C4-2B (cell line): ENCODE measurements around the gene ITGB3.

Source experiments
- ZFX ChIP-seq: fragments of 450-650 bp; IDR thresholded peaks from 2 replicates; pipeline ENCODE4 v1.6.1; 2017
- TF ChIP-seq, protein P1 (sequence below): fragments of 450-650 bp; conservative IDR thresholded peaks from 2 replicates; pipeline ENCODE4 v1.5.1; 2017; ENCODE audit warnings: mild to moderate bottlenecking

DNA sequence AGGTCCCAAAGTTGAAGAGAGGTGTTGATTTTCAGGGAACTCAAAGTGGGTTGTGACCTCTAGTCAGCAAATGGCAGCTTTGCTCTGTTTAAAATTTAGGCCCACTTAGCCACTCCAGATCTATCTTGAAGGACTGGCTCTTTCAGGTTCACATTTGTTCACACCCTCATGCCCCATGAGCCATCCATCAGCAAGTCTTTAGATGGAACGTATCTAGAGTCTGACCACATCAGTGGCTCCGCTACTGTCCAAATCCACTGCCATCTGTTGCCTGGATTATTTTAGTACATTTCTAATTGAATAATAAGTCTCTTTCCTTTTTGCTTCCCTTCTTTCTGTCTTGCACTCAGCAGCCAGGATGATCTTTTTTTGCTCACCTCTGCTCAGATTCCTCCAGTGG lies 10.5 kb downstream of the ITGB3 start:
- TF ChIP-seq, protein P1, sequence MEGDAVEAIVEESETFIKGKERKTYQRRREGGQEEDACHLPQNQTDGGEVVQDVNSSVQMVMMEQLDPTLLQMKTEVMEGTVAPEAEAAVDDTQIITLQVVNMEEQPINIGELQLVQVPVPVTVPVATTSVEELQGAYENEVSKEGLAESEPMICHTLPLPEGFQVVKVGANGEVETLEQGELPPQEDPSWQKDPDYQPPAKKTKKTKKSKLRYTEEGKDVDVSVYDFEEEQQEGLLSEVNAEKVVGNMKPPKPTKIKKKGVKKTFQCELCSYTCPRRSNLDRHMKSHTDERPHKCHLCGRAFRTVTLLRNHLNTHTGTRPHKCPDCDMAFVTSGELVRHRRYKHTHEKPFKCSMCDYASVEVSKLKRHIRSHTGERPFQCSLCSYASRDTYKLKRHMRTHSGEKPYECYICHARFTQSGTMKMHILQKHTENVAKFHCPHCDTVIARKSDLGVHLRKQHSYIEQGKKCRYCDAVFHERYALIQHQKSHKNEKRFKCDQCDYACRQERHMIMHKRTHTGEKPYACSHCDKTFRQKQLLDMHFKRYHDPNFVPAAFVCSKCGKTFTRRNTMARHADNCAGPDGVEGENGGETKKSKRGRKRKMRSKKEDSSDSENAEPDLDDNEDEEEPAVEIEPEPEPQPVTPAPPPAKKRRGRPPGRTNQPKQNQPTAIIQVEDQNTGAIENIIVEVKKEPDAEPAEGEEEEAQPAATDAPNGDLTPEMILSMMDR, result no peak
- no peak for TF ChIP-seq ZFX
